Mammary epithelial cell (primary cell): ENCODE data around the gene SPTY2D1.

ENCODE experiments used
- CTCF ChIP-seq, 2 donors: IDR thresholded peaks in 1 of 2; conservative IDR thresholded peaks in 1 of 2; 2 replicates each; pipeline ENCODE4 v1.5.1; 2011 to 2012; ENCODE audit warnings: inconsistent platforms in 2 of 2, low read length in 2 of 2, mild to moderate bottlenecking in 2 of 2, control low read depth in 1 of 2, low read depth in 1 of 2; ENCODE audit not compliant: insufficient read depth in 1 of 2; ENCODE audit errors: extremely low read depth in 1 of 2
- EZH2 ChIP-seq: IDR thresholded peaks from 2 replicates; pipeline ENCODE4 v1.6.1; 2012; ENCODE audit warnings: low read length, inconsistent platforms, borderline replicate concordance

GRCh38 chr11:18564149-18564548 is 70.0 kb downstream of the SPTY2D1 start:
- TF ChIP-seq CTCF (conservative IDR thresholded peaks at IDR 0.05 in 1 of 2, IDR thresholded peaks at IDR 0.05 in 1 of 2; ENCODE audit: extremely low read depth in 1 of 2, insufficient read depth in 1 of 2, low read depth in 1 of 2, low read length in 2 of 2) = no peak
- no peak for TF ChIP-seq EZH2
